H9 (cell line): Measurements from ENCODE around the gene RAB11A. TPM values are rescaled to one million over a fixed set of nuclear protein-coding genes. Genes with fewer than 3 reads are reported as not detected.

Source experiments
- DNase-seq: peaks from one replicate; pipeline ENCODE4 v3.0.0-alpha.2; 2017
- H2AFZ ChIP-seq: one replicate; pipeline ENCODE4 v1.6.1; 2013; ENCODE audit warnings: mild to moderate bottlenecking, low read length, control low read depth, moderate library complexity
- H2AK5ac ChIP-seq: 2 replicates; pipeline ENCODE4 v1.6.1; 2013; ENCODE audit warnings: low read length, control low read depth, mixed read lengths; ENCODE audit not compliant: insufficient read length
- H2BK120ac ChIP-seq: one replicate; pipeline ENCODE4 v1.6.1; 2013; ENCODE audit warnings: low read depth, mild to moderate bottlenecking, low read length, control low read depth, inconsistent platforms; ENCODE audit not compliant: poor library complexity, severe bottlenecking
- H2BK12ac ChIP-seq: 2 replicates; pipeline ENCODE4 v1.6.1; 2013; ENCODE audit warnings: low read length, control low read depth, mixed read lengths, low read depth; ENCODE audit not compliant: insufficient read length
- H2BK15ac ChIP-seq: 2 replicates; pipeline ENCODE4 v1.6.1; 2013; ENCODE audit warnings: low read depth, low read length, control low read depth
- H2BK20ac ChIP-seq: one replicate; pipeline ENCODE4 v1.6.1; 2013; ENCODE audit warnings: low read depth, mild to moderate bottlenecking, low read length, control low read depth, inconsistent platforms; ENCODE audit not compliant: poor library complexity, severe bottlenecking
- H2BK5ac ChIP-seq: 2 replicates; pipeline ENCODE4 v1.6.1; 2013; ENCODE audit warnings: low read length, control low read depth, mixed read lengths; ENCODE audit not compliant: insufficient read length
- H3K14ac ChIP-seq: 2 replicates; pipeline ENCODE4 v1.6.1; 2013; ENCODE audit warnings: low read length, control low read depth; ENCODE audit not compliant: insufficient read depth
- H3K18ac ChIP-seq: 2 replicates; pipeline ENCODE4 v1.6.1; 2013; ENCODE audit warnings: low read depth, mild to moderate bottlenecking, mixed read lengths, low read length, control low read depth; ENCODE audit not compliant: insufficient read length
- H3K23ac ChIP-seq: 2 replicates; pipeline ENCODE4 v1.6.1; 2013; ENCODE audit warnings: low read length, control low read depth, mixed read lengths, low read depth; ENCODE audit not compliant: insufficient read length
- H3K23me2 ChIP-seq: 2 replicates; pipeline ENCODE4 v1.6.1; 2013; ENCODE audit warnings: low read depth, mild to moderate bottlenecking, mixed read lengths, low read length, control low read depth; ENCODE audit not compliant: insufficient read length, poor library complexity, severe bottlenecking
- H3K27ac ChIP-seq: 2 replicates; pipeline ENCODE4 v1.5.1; 2013; ENCODE audit warnings: low read length, control low read depth, mixed read lengths, low read depth; ENCODE audit not compliant: insufficient read length
- H3K27me3 ChIP-seq: 2 replicates; pipeline ENCODE4 v1.6.1; 2013; ENCODE audit warnings: low read length, control low read depth, inconsistent platforms; ENCODE audit not compliant: insufficient read depth
- H3K4ac ChIP-seq: 2 replicates; pipeline ENCODE4 v1.6.1; 2013; ENCODE audit warnings: low read depth, mild to moderate bottlenecking, control low read depth, inconsistent platforms, low read length, moderate library complexity
- H3K4me1 ChIP-seq: 2 replicates; pipeline ENCODE4 v1.6.1; 2013; ENCODE audit warnings: low read length, control low read depth, inconsistent platforms; ENCODE audit not compliant: insufficient read depth
- H3K4me2 ChIP-seq: 2 replicates; pipeline ENCODE4 v1.6.1; 2013; ENCODE audit warnings: low read length, control low read depth, mixed read lengths; ENCODE audit not compliant: insufficient read length, insufficient read depth
- H3K56ac ChIP-seq: 2 replicates; pipeline ENCODE4 v1.6.1; 2013; ENCODE audit warnings: low read depth, mild to moderate bottlenecking, mixed read lengths, low read length, control low read depth; ENCODE audit not compliant: insufficient read length
- H3K79me1 ChIP-seq: 2 replicates; pipeline ENCODE4 v1.6.1; 2013; ENCODE audit warnings: low read depth, mild to moderate bottlenecking, moderate library complexity, low read length, control low read depth, inconsistent platforms; ENCODE audit not compliant: insufficient read depth, poor library complexity, severe bottlenecking
- H3K79me2 ChIP-seq: 2 replicates; pipeline ENCODE4 v1.6.1; 2013; ENCODE audit warnings: low read length, control low read depth, inconsistent platforms; ENCODE audit not compliant: insufficient read depth
- H3K9ac ChIP-seq: 2 replicates; pipeline ENCODE4 v1.6.1; 2013; ENCODE audit warnings: low read length, control low read depth, mixed read lengths; ENCODE audit not compliant: insufficient read length; ENCODE audit errors: extremely low read depth
- H3K9me3 ChIP-seq: one replicate; pipeline ENCODE4 v1.6.1; 2013; ENCODE audit warnings: low read depth, low read length, inconsistent platforms; ENCODE audit not compliant: control insufficient read depth
- H3T11ph ChIP-seq: one replicate; pipeline ENCODE4 v1.6.1; 2013; ENCODE audit warnings: mild to moderate bottlenecking, low read length, control low read depth, inconsistent platforms
- H4K20me1 ChIP-seq: one replicate; pipeline ENCODE4 v1.6.1; 2013; ENCODE audit not compliant: control insufficient read depth, insufficient read length, insufficient read depth
- H4K5ac ChIP-seq: 2 replicates; pipeline ENCODE4 v1.6.1; 2013; ENCODE audit warnings: low read depth, mild to moderate bottlenecking, mixed read lengths, low read length, control low read depth; ENCODE audit not compliant: insufficient read length
- H4K8ac ChIP-seq: replicated peaks from 2 replicates; pipeline ENCODE4 v1.6.1; 2013; ENCODE audit warnings: low read length, control low read depth, mixed read lengths, low read depth; ENCODE audit not compliant: insufficient read length
- H4K91ac ChIP-seq: 2 replicates; pipeline ENCODE4 v1.6.1; 2013; ENCODE audit warnings: low read depth, mild to moderate bottlenecking, moderate library complexity, mixed read lengths, low read length, control low read depth; ENCODE audit not compliant: insufficient read length
- H3K27ac Mint-ChIP-seq, 3 experiments: 2 replicates in 2 of 3; 3 replicates in 1 of 3; pipeline ENCODE4 v1.8.0; 2020 to 2021; ENCODE audit warnings: mixed read lengths in 3 of 3, mild to moderate bottlenecking in 1 of 3, moderate library complexity in 1 of 3
- H3K27me3 Mint-ChIP-seq: 2 replicates; pipeline ENCODE4 v1.8.0; 2021; ENCODE audit warnings: low read depth, mild to moderate bottlenecking, moderate library complexity, mixed read lengths
- H3K36me3 Mint-ChIP-seq, 3 experiments: 2 replicates in 2 of 3; 3 replicates in 1 of 3; pipeline ENCODE4 v1.8.0; 2020 to 2021; ENCODE audit warnings: low read depth in 3 of 3, mixed read lengths in 3 of 3; ENCODE audit not compliant: insufficient read depth in 1 of 3
- H3K4me1 Mint-ChIP-seq, 2 experiments: 2 replicates each; pipeline ENCODE4 v1.8.0; 2020; ENCODE audit warnings: mixed read lengths in 2 of 2
- H3K4me3 Mint-ChIP-seq, 2 experiments: 2 replicates in 1 of 2; 3 replicates in 1 of 2; pipeline ENCODE4 v1.8.0; 2020 to 2021; ENCODE audit warnings: mild to moderate bottlenecking in 2 of 2, mixed read lengths in 2 of 2, moderate library complexity in 1 of 2
- H3K9me3 Mint-ChIP-seq, 2 experiments: 2 replicates in 1 of 2; 3 replicates in 1 of 2; pipeline ENCODE4 v1.8.0; 2020; ENCODE audit warnings: mild to moderate bottlenecking in 2 of 2, mixed read lengths in 2 of 2, moderate library complexity in 1 of 2
- CTCF ChIP-seq: fragments of 200-600 bp; sonication (generic); conservative IDR thresholded peaks from 3 replicates; pipeline ENCODE4 v1.8.0; 2021; ENCODE audit warnings: antibody characterized with exemption, mild to moderate bottlenecking
- WGBS: extraction: QIAGEN DNeasy Blood & Tissue Kit; methylation state at CpG from one replicate; pipeline ENCODE4 v1.1.7; 2013; ENCODE audit warnings: missing lambda C conversion rate, low lambda C conversion rate, mixed read lengths; ENCODE audit not compliant: insufficient read length; ENCODE audit errors: extremely low coverage; 5-methylcytosine and 5-hydroxymethylcytosine counted together
- total RNA-seq: library from RNA; stranded (reverse); gene quantifications from 2 replicates; pipeline ENCODE4 v1.2.1, GENCODE V29; 2021

The RAB11A gene
- total RNA-seq, 1 experiment from 2014 or later = 217 TPM

GRCh38 chr15:65916041-65916663, 46.9 kb downstream of the RAB11A start:
- H3K23ac ChIP-seq = no peak overlapping the region
- H3K79me2 ChIP-seq = no peaks in the 10 kb centered on the region
- H2BK120ac ChIP-seq = no peak overlapping the region
- no peak for TF ChIP-seq CTCF
- H3K56ac ChIP-seq = no peak overlapping the region
- no peak overlapping the region for H3K27ac ChIP-seq
- H2AK5ac ChIP-seq = no peak overlapping the region
- peaks cover 21 to 22% of the 10 kb centered on the region in 2 experiments for H3K4me1 Mint-ChIP-seq
- H3K9ac ChIP-seq = no peak overlapping the region
- no peaks in the 10 kb centered on the region for H3K9me3 Mint-ChIP-seq
- no peak overlapping the region for H4K5ac ChIP-seq
- H3K79me1 ChIP-seq = no peaks in the 10 kb centered on the region
- H4K8ac ChIP-seq = no peak overlapping the region
- H3K9me3 ChIP-seq = no peaks in the 10 kb centered on the region
- H3K36me3 Mint-ChIP-seq = peaks cover 0 to 1% (median 0%) of the 10 kb centered on the region in 3 experiments; a peak in 2 of 7 replicates
- no peak overlapping the region for H3K4ac ChIP-seq
- H4K91ac ChIP-seq = no peak overlapping the region
- no peaks in the 10 kb centered on the region for H3K4me1 ChIP-seq
- no peaks in the 10 kb centered on the region for H3K23me2 ChIP-seq
- H2AFZ ChIP-seq = no peak overlapping the region
- H2BK20ac ChIP-seq = no peak overlapping the region
- no peaks in the 10 kb centered on the region for H3K27me3 ChIP-seq
- no peak overlapping the region for H2BK5ac ChIP-seq
- H4K20me1 ChIP-seq = no peaks in the 10 kb centered on the region
- no CpG with 5 or more reads among the region's 7 CpGs for WGBS
- no peak overlapping the region for H3K4me2 ChIP-seq
- H2BK15ac ChIP-seq = no peak overlapping the region
- no peak overlapping the region for H3T11ph ChIP-seq
- H3K27ac Mint-ChIP-seq = peak overlapping the region in 1 of 3 experiments; percentile 18; a peak in 3 of 7 replicates
- DNase-seq = no peak
- peak overlapping the region; percentile 6; the same call in 1 of the 2 replicates for H3K14ac ChIP-seq
- H3K4me3 Mint-ChIP-seq = no peak overlapping the region
- H3K18ac ChIP-seq = no peak overlapping the region
- H2BK12ac ChIP-seq = no peak overlapping the region
- no peaks in the 10 kb centered on the region for H3K27me3 Mint-ChIP-seq
